Measurements from ENCODE around the gene IL12RB2.

The IL12RB2 gene, protein sequence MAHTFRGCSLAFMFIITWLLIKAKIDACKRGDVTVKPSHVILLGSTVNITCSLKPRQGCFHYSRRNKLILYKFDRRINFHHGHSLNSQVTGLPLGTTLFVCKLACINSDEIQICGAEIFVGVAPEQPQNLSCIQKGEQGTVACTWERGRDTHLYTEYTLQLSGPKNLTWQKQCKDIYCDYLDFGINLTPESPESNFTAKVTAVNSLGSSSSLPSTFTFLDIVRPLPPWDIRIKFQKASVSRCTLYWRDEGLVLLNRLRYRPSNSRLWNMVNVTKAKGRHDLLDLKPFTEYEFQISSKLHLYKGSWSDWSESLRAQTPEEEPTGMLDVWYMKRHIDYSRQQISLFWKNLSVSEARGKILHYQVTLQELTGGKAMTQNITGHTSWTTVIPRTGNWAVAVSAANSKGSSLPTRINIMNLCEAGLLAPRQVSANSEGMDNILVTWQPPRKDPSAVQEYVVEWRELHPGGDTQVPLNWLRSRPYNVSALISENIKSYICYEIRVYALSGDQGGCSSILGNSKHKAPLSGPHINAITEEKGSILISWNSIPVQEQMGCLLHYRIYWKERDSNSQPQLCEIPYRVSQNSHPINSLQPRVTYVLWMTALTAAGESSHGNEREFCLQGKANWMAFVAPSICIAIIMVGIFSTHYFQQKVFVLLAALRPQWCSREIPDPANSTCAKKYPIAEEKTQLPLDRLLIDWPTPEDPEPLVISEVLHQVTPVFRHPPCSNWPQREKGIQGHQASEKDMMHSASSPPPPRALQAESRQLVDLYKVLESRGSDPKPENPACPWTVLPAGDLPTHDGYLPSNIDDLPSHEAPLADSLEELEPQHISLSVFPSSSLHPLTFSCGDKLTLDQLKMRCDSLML

GRCh38 chr1:67307251-67308060 lies at the start of gene IL12RB2:
TSS of gene IL12RB2 (plus strand) at chr1:67307873. CDS start at chr1:67320369, 12,496 bp downstream.
- no peak for DNase-seq (ENCODE audit: low read depth)

DNA sequence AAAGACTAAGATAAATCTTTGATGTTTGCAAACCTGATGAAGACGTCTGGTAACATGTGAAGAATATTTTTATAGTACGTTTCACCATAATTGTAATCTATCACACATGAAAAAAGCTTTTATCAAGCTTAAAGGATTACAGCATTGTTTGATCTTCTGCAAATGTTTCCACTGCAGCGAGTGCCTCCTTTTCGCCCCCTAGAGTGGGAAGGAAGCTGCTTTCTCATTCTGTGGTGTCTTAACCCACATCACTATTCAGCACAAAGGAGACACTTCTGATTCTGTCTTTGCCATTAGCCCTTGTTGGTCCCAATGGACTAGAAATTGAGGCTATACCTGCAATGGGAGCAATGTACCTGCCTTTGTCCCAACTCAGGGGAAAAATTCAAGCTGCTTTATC lies 46.0 kb upstream of the IL12RB2 start:
- no peak for DNase-seq (ENCODE audit: low read depth)

GRCh38 chr1:67262735-67263134 lies 44.9 kb upstream of the IL12RB2 start:
- no peak for DNase-seq (ENCODE audit: low read depth)

- DNase-seq (ENCODE audit: low read depth) = no peak
Observed at GRCh38 chr1:67264152-67264551, 43.5 kb upstream of the IL12RB2 start.

GRCh38 chr1:67264899-67265298 lies 42.8 kb upstream of the IL12RB2 start:
- DNase-seq (ENCODE audit: low read depth) = no peak

DNA sequence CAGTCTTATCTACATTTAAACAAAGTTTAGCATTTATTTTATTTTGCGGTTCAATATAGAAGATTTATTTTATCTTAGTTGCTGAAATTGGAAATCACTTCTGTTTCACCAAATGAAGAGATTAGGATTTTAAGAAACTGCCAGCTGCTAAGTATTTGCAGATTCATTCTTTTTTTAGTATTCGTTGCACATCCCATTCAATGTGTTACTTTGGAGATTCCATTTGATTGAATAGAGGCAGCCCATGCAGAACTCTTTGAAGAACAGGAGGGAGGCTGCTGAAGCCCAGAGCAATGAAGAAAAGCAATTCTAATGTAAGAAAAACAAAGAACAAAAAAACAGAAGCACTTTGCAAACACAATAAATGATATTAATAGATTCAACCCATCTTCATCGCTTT lies 38.6 kb upstream of the IL12RB2 start:
- no peak for DNase-seq (ENCODE audit: low read depth)

DNA sequence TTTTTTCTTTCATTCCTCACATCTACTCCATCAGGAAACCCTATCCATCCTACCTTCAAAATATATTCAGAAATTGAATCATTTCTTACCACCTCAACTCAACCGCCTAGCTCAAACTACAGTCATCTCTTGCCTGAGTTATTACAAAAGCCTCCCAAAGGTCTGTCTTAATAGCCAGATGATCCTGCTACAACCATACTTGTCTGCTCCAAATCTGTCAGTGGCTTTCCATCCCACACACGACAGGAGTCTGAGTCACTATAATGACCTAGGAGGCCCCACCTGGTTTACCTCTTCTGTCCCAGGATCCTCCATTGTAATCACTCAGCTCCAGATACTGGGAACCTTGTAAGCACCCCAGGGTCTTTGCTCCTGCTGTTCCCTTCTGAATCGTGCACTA lies 37.1 kb upstream of the IL12RB2 start:
- DNase-seq (ENCODE audit: low read depth) = no peak

GRCh38 chr1:67273591-67273990 lies 34.1 kb upstream of the IL12RB2 start:
- no peak for DNase-seq (ENCODE audit: low read depth)

DNA sequence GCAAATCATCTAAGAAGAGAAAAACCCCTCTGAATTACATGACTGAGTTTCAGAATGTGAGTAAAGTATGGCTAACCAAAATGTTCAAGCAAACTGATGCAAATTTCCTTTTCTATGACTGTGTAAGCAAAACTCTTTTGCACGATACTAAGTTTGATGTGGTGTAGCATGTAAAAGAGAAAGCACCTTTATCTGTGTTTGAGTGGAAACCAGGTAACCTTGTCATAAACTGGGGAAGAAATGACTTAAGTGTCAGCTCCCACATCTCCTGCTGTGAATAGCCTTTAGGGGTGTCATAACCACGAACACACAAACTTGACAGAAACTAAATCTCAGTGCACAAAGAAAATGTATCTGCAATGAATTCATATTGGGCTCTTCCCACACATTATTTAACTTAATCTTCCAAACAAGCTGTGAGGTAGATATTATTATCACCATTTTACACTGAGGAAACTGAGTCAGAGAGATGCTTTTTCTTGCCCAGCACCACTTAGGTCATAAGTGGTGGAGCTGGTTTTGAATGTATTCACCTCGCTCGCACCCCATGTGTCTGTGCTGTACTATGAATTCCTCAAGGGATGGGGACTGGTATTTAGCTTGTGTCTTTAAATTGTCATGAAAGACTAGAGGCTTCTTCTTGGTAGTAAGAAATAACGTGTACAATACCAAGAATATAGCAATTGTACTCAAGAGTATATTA lies 32.9 kb upstream of the IL12RB2 start:
- no peak for DNase-seq (ENCODE audit: low read depth)

GRCh38 chr1:67280696-67281095 lies 27.0 kb upstream of the IL12RB2 start:
- DNase-seq (ENCODE audit: low read depth) = no peak

DNA sequence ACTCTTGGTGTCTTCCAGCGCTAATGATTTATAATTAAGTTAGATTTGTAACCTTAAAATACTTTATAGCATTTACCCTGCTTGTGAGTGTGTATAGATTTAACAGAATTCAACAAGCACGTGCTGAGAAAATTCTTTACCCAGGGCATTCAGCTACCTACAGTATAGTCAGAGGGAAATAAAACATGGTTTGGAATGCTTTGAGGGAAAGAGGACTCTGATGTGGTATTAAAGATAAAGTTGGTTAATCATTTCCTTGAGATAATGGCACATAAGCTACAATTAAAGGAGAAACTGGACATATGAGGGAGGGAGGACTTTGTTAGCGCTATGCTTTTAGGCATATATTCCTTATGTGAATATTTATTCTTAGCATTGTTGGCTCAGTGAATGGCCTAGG lies 26.4 kb upstream of the IL12RB2 start:
- DNase-seq (ENCODE audit: low read depth) = no peak

DNA sequence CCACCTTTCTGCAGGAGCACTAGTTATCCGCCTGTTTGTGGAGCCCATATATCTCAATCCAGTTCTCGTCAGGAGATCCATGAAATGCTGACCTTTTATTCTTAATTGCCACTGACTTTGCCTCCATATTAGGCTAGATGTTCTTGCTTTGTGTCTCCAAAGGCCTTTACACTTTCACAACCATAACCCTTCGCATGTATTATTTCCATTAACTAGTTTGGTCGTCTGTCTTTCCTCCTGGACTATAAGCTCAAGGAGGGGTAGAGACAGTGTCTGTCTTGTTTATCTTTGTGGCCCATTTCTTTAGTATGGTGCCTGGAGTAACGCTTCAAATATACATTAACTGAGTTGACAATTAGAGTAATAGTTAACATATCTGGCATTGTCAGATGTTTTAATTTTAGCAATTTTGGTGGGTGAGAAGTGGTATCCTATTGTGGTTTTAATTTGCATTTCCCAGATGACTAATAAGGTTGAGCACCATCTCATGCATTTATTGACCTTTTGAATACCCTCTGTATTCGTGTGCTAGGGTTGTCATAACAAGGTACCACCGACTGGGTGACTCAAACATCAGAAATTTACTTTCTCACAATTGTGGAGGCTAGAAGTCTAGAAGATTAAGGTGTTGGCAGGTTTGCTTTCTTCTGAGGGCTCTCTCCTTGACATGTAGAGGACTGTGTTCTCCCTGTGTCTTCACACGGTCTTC lies 21.7 kb upstream of the IL12RB2 start:
- DNase-seq (ENCODE audit: low read depth) = no peak

DNA sequence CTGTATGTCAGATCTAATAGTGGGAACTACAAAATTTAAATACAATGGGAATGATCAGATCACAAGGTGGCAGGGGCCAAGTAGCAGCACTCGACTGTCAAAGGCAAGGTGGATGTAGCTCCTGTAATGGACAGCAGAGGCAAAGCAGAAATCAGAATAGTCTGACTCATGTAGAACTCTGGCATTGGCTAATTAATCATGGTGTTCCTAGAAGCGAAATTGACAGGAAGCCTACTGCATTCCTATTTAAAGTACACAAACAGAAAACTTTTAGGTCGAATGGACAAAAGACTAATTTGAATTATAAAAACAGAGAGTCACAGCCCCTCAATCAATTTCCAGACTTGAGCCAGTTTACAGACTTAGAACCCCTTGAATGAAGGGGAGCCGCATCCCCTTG lies 17.4 kb upstream of the IL12RB2 start:
- no peak for DNase-seq (ENCODE audit: low read depth)

- no peak for DNase-seq (ENCODE audit: low read depth)
Observed at GRCh38 chr1:67294836-67295617, 12.6 kb upstream of the IL12RB2 start.

DNA sequence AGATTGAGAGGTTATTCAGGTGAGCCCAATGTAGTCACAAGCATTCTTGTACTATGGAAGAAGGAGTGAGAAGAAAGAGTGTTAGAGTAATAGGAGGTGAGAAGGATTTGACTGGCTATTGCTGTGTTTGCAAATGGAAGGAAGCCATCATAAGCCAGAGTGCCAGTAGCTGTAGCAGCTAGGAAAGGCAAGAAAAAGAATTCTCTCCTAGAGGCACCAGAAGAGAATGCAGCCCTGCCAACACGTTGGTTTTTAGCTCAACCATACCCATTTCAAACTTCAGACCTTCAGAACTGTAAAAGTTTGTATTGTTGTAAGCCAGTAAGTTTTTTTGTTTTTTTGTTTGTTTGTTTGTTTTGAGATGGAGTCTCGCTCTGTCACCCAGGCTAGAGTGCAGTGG lies 8.9 kb upstream of the IL12RB2 start:
- no peak for DNase-seq (ENCODE audit: low read depth)

GRCh38 chr1:67299296-67299695 lies 8.4 kb upstream of the IL12RB2 start:
- DNase-seq (ENCODE audit: low read depth) = no peak

GRCh38 chr1:67300561-67300960 lies 7.1 kb upstream of the IL12RB2 start:
- no peak for DNase-seq (ENCODE audit: low read depth)

DNA sequence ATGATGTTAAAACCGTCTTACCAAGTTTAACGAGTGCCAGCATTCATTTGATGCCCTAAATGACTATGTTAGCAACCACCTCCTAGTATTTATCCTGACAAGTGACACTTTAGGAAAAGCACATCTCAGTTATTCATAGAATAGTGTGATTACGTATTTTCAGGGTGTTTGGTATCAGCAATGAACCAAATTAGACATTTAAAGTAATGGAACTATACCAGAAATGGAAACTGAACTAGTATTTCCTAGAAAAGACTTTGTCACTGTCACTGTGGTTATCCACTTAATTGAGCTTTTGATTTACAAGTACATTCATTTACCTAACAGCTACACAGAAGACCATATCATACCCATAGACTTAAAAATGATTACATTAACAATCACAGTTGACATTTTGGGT lies 3.6 kb upstream of the IL12RB2 start:
- DNase-seq (ENCODE audit: low read depth) = no peak

- no peak for DNase-seq (ENCODE audit: low read depth)
Observed at GRCh38 chr1:67306547-67306946, 1.1 kb upstream of the IL12RB2 start.

DNA sequence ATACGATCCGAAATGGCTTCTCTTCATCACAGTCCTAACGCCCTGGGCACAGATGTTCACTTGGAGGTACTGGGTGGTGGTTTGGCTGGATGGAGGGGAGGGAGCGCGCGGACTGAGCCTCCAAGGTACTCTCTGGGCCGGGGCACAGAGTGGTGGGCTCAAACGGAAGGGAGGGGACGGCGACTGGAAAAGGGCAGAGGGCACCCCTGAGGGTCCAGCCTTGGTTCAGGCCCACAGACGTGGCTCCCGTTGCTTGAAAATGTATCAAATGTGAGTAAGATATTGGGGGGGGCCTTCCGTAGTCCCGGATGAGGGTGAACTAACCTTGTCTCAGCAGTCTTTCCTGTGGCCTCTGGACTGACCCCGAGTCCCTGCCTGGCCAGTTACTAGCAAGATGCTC lies 463 bp downstream of the IL12RB2 start:
- DNase-seq (ENCODE audit: low read depth) = no peak
